SU-DHL-6 (cell line): ENCODE results near the gene LEMD2.

ENCODE experiments used
- H2AFZ ChIP-seq: fragments of 200-600 bp; sonication (generic); 2 replicates; pipeline ENCODE4 v1.6.1; 2014; ENCODE audit warnings: low read depth, mild to moderate bottlenecking, moderate library complexity, mixed read lengths, antibody characterized with exemption, low read length; ENCODE audit not compliant: severe bottlenecking
- H3F3A ChIP-seq: fragments of 200-600 bp; shearing (Covaris generic); 2 replicates; pipeline ENCODE4 v1.6.0; 2016; ENCODE audit warnings: antibody characterized with exemption, mild to moderate bottlenecking; ENCODE audit not compliant: insufficient read depth
- H3K27ac ChIP-seq: fragments of 200-600 bp; sonication (generic); 2 replicates; pipeline ENCODE4 v1.5.1; 2016; ENCODE audit warnings: low read depth, mild to moderate bottlenecking, low read length, moderate library complexity, mixed read lengths
- H3K27me3 ChIP-seq: fragments of 200-600 bp; sonication (generic), shearing (Covaris generic); 2 replicates; pipeline ENCODE4 v1.6.0; 2014; ENCODE audit warnings: mild to moderate bottlenecking, low read length
- H3K36me3 ChIP-seq: fragments of 200-600 bp; sonication (generic); 2 replicates; pipeline ENCODE4 v1.6.1; 2014; ENCODE audit warnings: mild to moderate bottlenecking, low read length, mixed read lengths
- H3K4me2 ChIP-seq: fragments of 300-600, 200-600 bp; shearing (Covaris generic), sonication (generic); 2 replicates; pipeline ENCODE4 v1.6.0; 2014; ENCODE audit warnings: low read length, low read depth, mild to moderate bottlenecking; ENCODE audit not compliant: poor library complexity, severe bottlenecking
- H3K4me3 ChIP-seq: fragments of 200-600 bp; sonication (generic); 2 replicates; pipeline ENCODE4 v1.5.1; 2014; ENCODE audit warnings: antibody characterized with exemption, low read length, mild to moderate bottlenecking, mixed read lengths; ENCODE audit not compliant: insufficient read depth, poor library complexity, severe bottlenecking
- H3K79me2 ChIP-seq: fragments of 200-600 bp; sonication (generic); 2 replicates; pipeline ENCODE4 v1.6.1; 2014; ENCODE audit warnings: mild to moderate bottlenecking, low read length, moderate library complexity; ENCODE audit not compliant: insufficient read depth
- H3K9ac ChIP-seq: fragments of 200-600 bp; sonication (generic); 2 replicates; pipeline ENCODE4 v1.7.0; 2014; ENCODE audit warnings: mild to moderate bottlenecking, low read length
- H3K9me2 ChIP-seq: fragments of 200-600 bp; sonication (generic); replicated peaks from 2 replicates; pipeline ENCODE4 v1.6.1; 2014; ENCODE audit warnings: low read length; ENCODE audit not compliant: insufficient read depth
- H3K9me3 ChIP-seq: fragments of 200-600 bp; sonication (generic); 2 replicates; pipeline ENCODE4 v1.6.1; 2014; ENCODE audit warnings: low read length, mixed read lengths; ENCODE audit not compliant: insufficient read depth
- H4K20me1 ChIP-seq: fragments of 200-600 bp; sonication (generic); 2 replicates; pipeline ENCODE4 v1.6.1; 2014; ENCODE audit warnings: low read depth, mild to moderate bottlenecking, antibody characterized with exemption, low read length, moderate library complexity, mixed read lengths
- CTCF ChIP-seq: fragments of 200-600 bp; sonication (generic); IDR thresholded peaks from one replicate; pipeline ENCODE4 v1.5.1; 2017; ENCODE audit warnings: antibody characterized with exemption, mild to moderate bottlenecking, low read length, moderate library complexity; ENCODE audit not compliant: insufficient read depth, poor library complexity, severe bottlenecking
- EZH2phosphoT487 ChIP-seq: fragments of 200-600 bp; sonication (generic), shearing (Covaris generic); conservative IDR thresholded peaks from 2 replicates; pipeline ENCODE4 v1.6.1; 2018; ENCODE audit warnings: mild to moderate bottlenecking, antibody characterized with exemption, low read length, moderate library complexity, mixed read lengths

Gene LEMD2

GRCh38 chr6:33787954-33788693, 806 bp downstream of the LEMD2 start:
- Histone ChIP-seq H3F3A (no peaks in the 10 kb centered on the region), H3K4me3 (peak overlapping the region; percentile 90), H4K20me1 (no peaks in the 10 kb centered on the region), H3K27ac (peak overlapping the region; percentile 73), H3K79me2 (peaks cover 31% of the 10 kb centered on the region), H3K9ac (peak overlapping the region; percentile 94), H3K27me3 (no peaks in the 10 kb centered on the region), H3K4me2 (peak overlapping the region; percentile 61), H3K9me2 (no peaks in the 10 kb centered on the region), H2AFZ (peak overlapping the region; percentile 76), H3K36me3 (no peaks in the 10 kb centered on the region), H3K9me3 (no peaks in the 10 kb centered on the region)
- TF ChIP-seq CTCF (no peak), EZH2phosphoT487 (no peak)

GRCh38 chr6:33787346-33787953, 1.5 kb downstream of the LEMD2 start:
- Histone ChIP-seq H3K36me3 (no peaks in the 10 kb centered on the region), H3K4me3 (peak overlapping the region; percentile 90), H3K9me2 (no peaks in the 10 kb centered on the region), H3F3A (no peaks in the 10 kb centered on the region), H3K79me2 (peaks cover 31% of the 10 kb centered on the region), H3K9me3 (no peaks in the 10 kb centered on the region), H3K27ac (peak overlapping the region; percentile 73), H3K4me2 (peak overlapping the region; percentile 61), H4K20me1 (no peaks in the 10 kb centered on the region), H2AFZ (no peak overlapping the region), H3K27me3 (no peaks in the 10 kb centered on the region), H3K9ac (peak overlapping the region; percentile 94)
- TF ChIP-seq EZH2phosphoT487 = no peak
- no peak for TF ChIP-seq CTCF

- Histone ChIP-seq H2AFZ (no peak overlapping the region), H3K4me2 (peak overlapping the region; percentile 61), H3K27ac (no peak overlapping the region), H3F3A (no peaks in the 10 kb centered on the region), H3K27me3 (no peaks in the 10 kb centered on the region), H3K9ac (peak overlapping the region; percentile 94; the same call in 1 of the 2 replicates), H3K79me2 (peaks cover 31% of the 10 kb centered on the region), H3K36me3 (no peaks in the 10 kb centered on the region), H3K9me3 (no peaks in the 10 kb centered on the region), H4K20me1 (no peaks in the 10 kb centered on the region), H3K9me2 (no peaks in the 10 kb centered on the region), H3K4me3 (no peak overlapping the region)
- TF ChIP-seq CTCF = no peak
- no peak for TF ChIP-seq EZH2phosphoT487
Observed at GRCh38 chr6:33786736-33787135, 2.2 kb downstream of the LEMD2 start.
